Effector memory CD4-positive, alpha-beta T cell (primary cell): Measurements from ENCODE around the gene MYO5B.

Source experiments
- DNase-seq, 3 donors: peaks; one replicate each; pipeline ENCODE4 v3.0.0-alpha.2; 2020
- H3K27ac ChIP-seq: 2 replicates; pipeline ENCODE4 v1.7.0; 2013; ENCODE audit warnings: mild to moderate bottlenecking, low read length, moderate library complexity; ENCODE audit not compliant: insufficient read depth, poor library complexity, severe bottlenecking
- H3K27me3 ChIP-seq: replicated peaks from 2 replicates; pipeline ENCODE4 v1.7.0; 2013; ENCODE audit warnings: mild to moderate bottlenecking, low read length; ENCODE audit not compliant: insufficient read depth, control insufficient read depth, poor library complexity, severe bottlenecking
- H3K36me3 ChIP-seq: 2 replicates; pipeline ENCODE4 v1.7.0; 2013; ENCODE audit warnings: mild to moderate bottlenecking, low read length, moderate library complexity; ENCODE audit not compliant: control insufficient read depth, insufficient read depth
- H3K4me1 ChIP-seq: 2 replicates; pipeline ENCODE4 v1.7.0; 2013; ENCODE audit warnings: low read length, mild to moderate bottlenecking; ENCODE audit not compliant: control insufficient read depth, insufficient read depth, poor library complexity, severe bottlenecking
- H3K4me3 ChIP-seq: 2 replicates; pipeline ENCODE4 v1.7.0; 2013; ENCODE audit warnings: low read length, low read depth, mild to moderate bottlenecking; ENCODE audit not compliant: insufficient read depth, poor library complexity, severe bottlenecking
- H3K9me3 ChIP-seq: 2 replicates; pipeline ENCODE4 v1.7.0; 2013; ENCODE audit warnings: mild to moderate bottlenecking, low read length, moderate library complexity; ENCODE audit not compliant: control insufficient read depth

MYO5B gene

DNA sequence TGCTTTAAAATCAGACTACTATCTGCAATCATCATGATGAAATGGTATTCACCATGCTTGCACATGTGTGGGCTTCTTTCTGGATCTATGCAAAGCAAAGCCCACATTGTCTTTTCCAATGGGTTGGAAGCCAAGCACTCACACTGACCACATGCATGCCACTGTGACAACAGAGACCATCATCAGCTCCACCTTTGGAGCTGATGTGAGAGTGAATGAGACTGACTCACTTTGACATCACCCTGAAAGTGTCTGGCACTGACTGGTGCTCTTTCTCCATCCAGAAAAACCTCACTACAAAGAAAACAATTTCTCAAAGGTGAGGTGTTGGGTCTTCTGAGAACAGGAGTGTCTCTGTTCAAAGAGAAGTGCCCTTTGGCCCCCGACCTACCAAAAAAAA is 4.7 kb downstream of the MYO5B start:
- Histone ChIP-seq H3K4me3 (no peak overlapping the region), H3K27me3 (peaks cover 3% of the 10 kb centered on the region), H3K36me3 (no peaks in the 10 kb centered on the region), H3K4me1 (peaks cover 8% of the 10 kb centered on the region), H3K27ac (no peak overlapping the region), H3K9me3 (no peaks in the 10 kb centered on the region)
- no peak for DNase-seq

DNA sequence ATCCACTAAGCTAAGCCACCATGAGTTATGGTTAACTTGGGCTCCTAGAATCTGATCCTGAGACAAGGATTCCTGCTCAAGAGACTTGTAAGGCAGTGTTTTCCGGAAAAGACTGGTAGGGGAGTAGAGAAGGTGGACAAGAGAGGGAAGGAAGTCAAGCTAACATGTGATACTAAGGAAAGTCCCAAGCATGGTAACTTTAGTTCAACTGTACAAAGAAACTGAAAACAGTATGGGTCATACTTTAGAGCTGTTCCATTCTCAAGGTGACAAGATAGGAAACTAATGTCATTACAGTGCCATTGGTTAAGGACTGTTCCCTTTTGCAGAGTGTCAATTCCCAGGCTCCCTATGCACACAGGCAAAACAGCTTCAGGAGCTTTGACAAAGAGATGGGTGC is 5.8 kb downstream of the MYO5B start:
- Histone ChIP-seq H3K27ac (no peak overlapping the region), H3K36me3 (no peaks in the 10 kb centered on the region), H3K4me3 (no peak overlapping the region), H3K27me3 (peaks cover 3% of the 10 kb centered on the region), H3K4me1 (peaks cover 4% of the 10 kb centered on the region), H3K9me3 (no peaks in the 10 kb centered on the region)
- DNase-seq = no peak

- Histone ChIP-seq H3K27me3 (no peaks in the 10 kb centered on the region), H3K4me3 (no peak overlapping the region), H3K36me3 (no peaks in the 10 kb centered on the region), H3K27ac (no peak overlapping the region), H3K4me1 (no peaks in the 10 kb centered on the region), H3K9me3 (no peaks in the 10 kb centered on the region)
- no peak for DNase-seq
Observed at GRCh38 chr18:50188652-50189051, 6.3 kb downstream of the MYO5B start.

GRCh38 chr18:50187659-50188058 is 7.3 kb downstream of the MYO5B start:
- Histone ChIP-seq H3K4me3 (no peak overlapping the region), H3K27ac (no peak overlapping the region), H3K9me3 (no peaks in the 10 kb centered on the region), H3K36me3 (no peaks in the 10 kb centered on the region), H3K27me3 (no peaks in the 10 kb centered on the region), H3K4me1 (no peaks in the 10 kb centered on the region)
- no peak for DNase-seq

DNA sequence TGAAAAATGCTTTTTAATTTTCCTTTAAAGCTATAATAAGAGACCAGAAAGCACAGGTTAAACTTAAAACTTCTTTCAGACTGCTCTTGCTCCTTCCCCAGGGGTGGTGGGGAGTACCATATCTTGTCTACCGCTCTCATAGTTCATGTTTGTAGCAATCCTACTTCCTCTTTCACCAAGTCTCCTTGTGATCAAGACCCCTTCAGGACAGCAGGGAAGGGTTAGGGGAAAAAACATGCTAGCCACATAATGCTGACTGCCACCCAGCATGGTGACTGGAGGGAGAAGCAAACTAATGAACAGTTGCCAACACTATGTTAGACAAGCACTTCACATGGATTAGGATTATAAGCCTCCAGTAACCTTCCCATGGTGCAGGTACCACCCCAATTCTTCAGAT is 8.6 kb downstream of the MYO5B start:
- DNase-seq = no peak
- Histone ChIP-seq H3K9me3 (no peaks in the 10 kb centered on the region), H3K4me1 (no peaks in the 10 kb centered on the region), H3K27ac (no peak overlapping the region), H3K4me3 (no peak overlapping the region), H3K27me3 (no peaks in the 10 kb centered on the region), H3K36me3 (no peaks in the 10 kb centered on the region)

- no peak overlapping the region for H3K27ac ChIP-seq
- H3K9me3 ChIP-seq = no peaks in the 10 kb centered on the region
- no peak for DNase-seq
- H3K4me3 ChIP-seq = no peak overlapping the region
- no peaks in the 10 kb centered on the region for H3K36me3 ChIP-seq
- no peaks in the 10 kb centered on the region for H3K27me3 ChIP-seq
- no peaks in the 10 kb centered on the region for H3K4me1 ChIP-seq
Observed at GRCh38 chr18:50183556-50183955, 11.4 kb downstream of the MYO5B start.

DNA sequence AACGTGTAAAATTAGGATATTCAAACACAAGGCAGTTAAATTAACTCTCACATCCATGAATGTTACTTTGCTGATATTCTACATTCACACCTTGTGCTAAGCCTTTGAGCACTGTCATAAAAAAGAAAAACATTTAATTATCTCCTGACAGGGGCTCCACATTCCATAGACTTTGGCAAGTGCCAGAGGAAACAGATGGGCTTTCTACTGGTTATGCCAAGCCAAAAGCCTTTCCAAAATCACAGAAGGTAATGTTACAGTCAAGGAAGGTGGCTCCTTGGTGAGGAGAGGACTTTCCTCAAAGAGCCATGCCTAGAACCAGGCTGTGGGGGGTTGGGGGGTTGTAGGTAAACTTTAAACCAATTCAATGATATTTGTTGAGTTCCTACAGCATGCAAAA is 12.4 kb downstream of the MYO5B start:
- no peaks in the 10 kb centered on the region for H3K27me3 ChIP-seq
- no peak for DNase-seq
- H3K27ac ChIP-seq = no peak overlapping the region
- no peak overlapping the region for H3K4me3 ChIP-seq
- H3K36me3 ChIP-seq = no peaks in the 10 kb centered on the region
- H3K9me3 ChIP-seq = no peaks in the 10 kb centered on the region
- H3K4me1 ChIP-seq = no peaks in the 10 kb centered on the region

- Histone ChIP-seq H3K9me3 (no peaks in the 10 kb centered on the region), H3K27ac (no peak overlapping the region), H3K4me3 (no peak overlapping the region), H3K27me3 (no peaks in the 10 kb centered on the region), H3K36me3 (no peaks in the 10 kb centered on the region), H3K4me1 (no peaks in the 10 kb centered on the region)
- no peak for DNase-seq
Observed at GRCh38 chr18:50181590-50181989, 13.4 kb downstream of the MYO5B start.

GRCh38 chr18:50179465-50179864 is 15.5 kb downstream of the MYO5B start:
- DNase-seq = no peak
- Histone ChIP-seq H3K27me3 (no peaks in the 10 kb centered on the region), H3K9me3 (no peaks in the 10 kb centered on the region), H3K36me3 (no peaks in the 10 kb centered on the region), H3K27ac (no peak overlapping the region), H3K4me3 (no peak overlapping the region), H3K4me1 (no peaks in the 10 kb centered on the region)

DNA sequence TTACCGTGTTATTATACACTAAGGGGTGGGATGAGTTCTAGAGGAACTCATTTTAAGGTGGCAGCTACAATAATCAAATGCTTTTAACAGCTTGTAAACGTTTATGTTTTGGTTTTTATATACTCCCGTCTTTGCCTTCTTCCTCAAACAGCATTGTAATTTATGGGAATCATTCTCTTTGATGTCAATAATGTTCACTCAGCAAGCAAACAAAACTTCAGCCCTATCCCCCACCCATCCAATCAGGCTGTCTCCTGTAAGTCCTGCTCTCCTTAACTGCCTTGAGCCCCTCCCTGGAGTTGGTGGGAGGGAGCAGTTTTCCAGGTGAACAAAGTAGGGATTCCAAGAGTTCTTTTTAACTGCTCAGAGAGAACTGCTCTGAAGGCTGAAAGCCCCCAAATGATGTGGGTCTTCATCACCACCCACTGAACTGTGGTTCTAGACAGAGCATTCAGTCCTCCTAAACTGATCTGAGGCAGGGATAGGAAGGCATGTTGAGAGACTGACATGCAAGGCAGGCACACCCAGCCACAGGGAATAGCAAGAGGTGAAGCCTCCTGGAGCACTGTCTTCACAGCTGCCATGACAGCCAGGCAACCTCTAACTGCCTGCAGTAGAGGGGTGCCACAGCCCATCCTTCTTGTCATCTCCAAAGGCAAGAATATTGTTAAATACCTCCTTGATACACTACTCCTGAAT is 17.5 kb downstream of the MYO5B start:
- Histone ChIP-seq H3K4me1 (no peaks in the 10 kb centered on the region), H3K27me3 (no peaks in the 10 kb centered on the region), H3K36me3 (no peaks in the 10 kb centered on the region), H3K27ac (no peak overlapping the region), H3K9me3 (no peaks in the 10 kb centered on the region), H3K4me3 (no peak overlapping the region)
- no peak for DNase-seq
